Hepatocyte (in vitro differentiated cells): Measurements from ENCODE around the gene MACROD2. TPM values are rescaled to one million over a fixed set of nuclear protein-coding genes. Genes with fewer than 3 reads are reported as not detected.

Source experiments
- DNase-seq: peaks from one replicate; pipeline ENCODE4 v3.0.0-alpha.2; 2016; ENCODE audit warnings: low spot score
- H2AFZ ChIP-seq: fragments of 200-600 bp; sonication (generic); 2 replicates; pipeline ENCODE4 v1.6.0; 2016; ENCODE audit warnings: antibody characterized with exemption, mild to moderate bottlenecking
- H3K27ac ChIP-seq: fragments of 200-600 bp; sonication (generic); 2 replicates; pipeline ENCODE4 v1.5.1; 2016; ENCODE audit warnings: mild to moderate bottlenecking
- H3K27me3 ChIP-seq: fragments of 200-600 bp; sonication (generic); 2 replicates; pipeline ENCODE4 v1.6.1; 2016
- H3K36me3 ChIP-seq: fragments of 200-600 bp; sonication (generic); replicated peaks from 2 replicates; pipeline ENCODE4 v1.5.1; 2016; ENCODE audit warnings: low read depth; ENCODE audit not compliant: insufficient read depth
- H3K4me1 ChIP-seq: fragments of 200-600 bp; sonication (generic); 2 replicates; pipeline ENCODE4 v1.5.1; 2016; ENCODE audit warnings: mild to moderate bottlenecking, moderate library complexity; ENCODE audit not compliant: insufficient read depth
- H3K4me2 ChIP-seq: fragments of 200-600 bp; sonication (generic); 2 replicates; pipeline ENCODE4 v1.6.0; 2016
- H3K4me3 ChIP-seq: fragments of 200-600 bp; sonication (generic); 2 replicates; pipeline ENCODE4 v1.5.1; 2016; ENCODE audit warnings: mild to moderate bottlenecking
- H3K79me2 ChIP-seq: fragments of 200-600 bp; sonication (generic); 2 replicates; pipeline ENCODE4 v1.6.0; 2017; ENCODE audit warnings: mild to moderate bottlenecking
- H3K9me2 ChIP-seq: fragments of 200-600 bp; sonication (generic); replicated peaks from 2 replicates; pipeline ENCODE4 v1.6.0; 2017; ENCODE audit warnings: mild to moderate bottlenecking; ENCODE audit not compliant: insufficient read depth
- H3K9me3 ChIP-seq: fragments of 200-600 bp; sonication (generic); 2 replicates; pipeline ENCODE4 v1.5.1; 2016; ENCODE audit warnings: low read depth, mild to moderate bottlenecking
- H4K20me1 ChIP-seq: fragments of 200-600 bp; sonication (generic); 2 replicates; pipeline ENCODE4 v1.6.0; 2016; ENCODE audit warnings: mild to moderate bottlenecking; ENCODE audit not compliant: insufficient read depth, poor library complexity, severe bottlenecking
- EZH2 ChIP-seq: fragments of 200-600 bp; sonication (generic); IDR thresholded peaks from 2 replicates; pipeline ENCODE4 v1.6.1; 2016; ENCODE audit warnings: antibody characterized with exemption, mild to moderate bottlenecking, borderline replicate concordance
- EZH2phosphoT487 ChIP-seq: fragments of 200-600 bp; sonication (generic); IDR thresholded peaks from one replicate; pipeline ENCODE4 v1.6.1; 2018; ENCODE audit warnings: antibody characterized with exemption, mild to moderate bottlenecking, low read depth, moderate library complexity; ENCODE audit not compliant: unreplicated experiment, severe bottlenecking
- WGBS: methylation state at CpG from one replicate; pipeline ENCODE4 v1.1.6; 2016; ENCODE audit warnings: low lambda C conversion rate; ENCODE audit errors: missing lambda C conversion rate; 5-methylcytosine and 5-hydroxymethylcytosine counted together
- polyA plus RNA-seq: library from polyadenylated mRNA; unstranded; fragments of >200 nt; fragmentation: Nextera tagmentation; extraction: Ambion mirVana; gene quantifications from 2 replicates; pipeline ENCODE4 v1.2.1, GENCODE V29; 2016
- total RNA-seq: library from RNA; depleted of rRNA; stranded (reverse); fragments of >200 nt; gene quantifications from 2 replicates; pipeline ENCODE4 v1.2.3, GENCODE V29; 2014
- TF ChIP-seq, protein P1 (sequence below): fragments of 200-600 bp; sonication (generic); IDR thresholded peaks from 2 replicates; pipeline ENCODE4 v1.5.1; 2016; ENCODE audit warnings: antibody characterized with exemption, mild to moderate bottlenecking; ENCODE audit not compliant: poor library complexity

The MACROD2 gene
- total and polyA plus RNA-seq, 2 experiments from 2014 or later: 2.4 to 3.1 TPM

DNA sequence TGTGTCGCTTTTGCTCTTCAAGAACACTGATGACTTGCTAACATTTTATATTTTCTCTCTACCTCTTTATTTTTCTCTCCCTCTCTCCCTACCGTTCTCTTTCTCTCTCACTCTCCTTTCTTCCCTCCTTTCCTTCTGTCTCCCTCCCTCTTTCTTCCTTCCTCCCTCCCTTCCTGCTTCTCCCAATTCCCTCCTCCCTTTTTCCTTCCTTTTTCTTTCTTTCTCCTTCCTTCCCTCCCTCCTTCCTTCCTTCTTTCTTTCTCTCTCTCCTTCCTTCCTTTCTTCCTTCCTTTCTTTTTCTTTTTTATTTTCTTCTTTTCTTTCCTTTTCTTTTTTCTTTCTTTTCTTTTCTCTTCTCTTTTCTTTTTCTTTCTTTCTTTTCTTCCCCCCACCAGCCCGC is 1511.8 kb downstream of the MACROD2 start:
- H3K4me2 ChIP-seq: no peak overlapping the region
- no peaks in the 10 kb centered on the region for H3K79me2 ChIP-seq
- WGBS: 96% methylated on average over 3 of the region's 3 CpGs
- no peaks in the 10 kb centered on the region for H3K9me2 ChIP-seq
- no peaks in the 10 kb centered on the region for H4K20me1 ChIP-seq
- H3K27ac ChIP-seq: no peak overlapping the region
- no peak overlapping the region for H3K4me3 ChIP-seq
- H3K9me3 ChIP-seq: no peaks in the 10 kb centered on the region
- no peaks in the 10 kb centered on the region for H3K4me1 ChIP-seq
- TF ChIP-seq EZH2phosphoT487 (no peak), EZH2 (no peak)
- TF ChIP-seq, protein P1, sequence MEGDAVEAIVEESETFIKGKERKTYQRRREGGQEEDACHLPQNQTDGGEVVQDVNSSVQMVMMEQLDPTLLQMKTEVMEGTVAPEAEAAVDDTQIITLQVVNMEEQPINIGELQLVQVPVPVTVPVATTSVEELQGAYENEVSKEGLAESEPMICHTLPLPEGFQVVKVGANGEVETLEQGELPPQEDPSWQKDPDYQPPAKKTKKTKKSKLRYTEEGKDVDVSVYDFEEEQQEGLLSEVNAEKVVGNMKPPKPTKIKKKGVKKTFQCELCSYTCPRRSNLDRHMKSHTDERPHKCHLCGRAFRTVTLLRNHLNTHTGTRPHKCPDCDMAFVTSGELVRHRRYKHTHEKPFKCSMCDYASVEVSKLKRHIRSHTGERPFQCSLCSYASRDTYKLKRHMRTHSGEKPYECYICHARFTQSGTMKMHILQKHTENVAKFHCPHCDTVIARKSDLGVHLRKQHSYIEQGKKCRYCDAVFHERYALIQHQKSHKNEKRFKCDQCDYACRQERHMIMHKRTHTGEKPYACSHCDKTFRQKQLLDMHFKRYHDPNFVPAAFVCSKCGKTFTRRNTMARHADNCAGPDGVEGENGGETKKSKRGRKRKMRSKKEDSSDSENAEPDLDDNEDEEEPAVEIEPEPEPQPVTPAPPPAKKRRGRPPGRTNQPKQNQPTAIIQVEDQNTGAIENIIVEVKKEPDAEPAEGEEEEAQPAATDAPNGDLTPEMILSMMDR: no peak
- DNase-seq: no peak
- H3K36me3 ChIP-seq: no peaks in the 10 kb centered on the region
- no peak overlapping the region for H2AFZ ChIP-seq
- no peaks in the 10 kb centered on the region for H3K27me3 ChIP-seq

DNA sequence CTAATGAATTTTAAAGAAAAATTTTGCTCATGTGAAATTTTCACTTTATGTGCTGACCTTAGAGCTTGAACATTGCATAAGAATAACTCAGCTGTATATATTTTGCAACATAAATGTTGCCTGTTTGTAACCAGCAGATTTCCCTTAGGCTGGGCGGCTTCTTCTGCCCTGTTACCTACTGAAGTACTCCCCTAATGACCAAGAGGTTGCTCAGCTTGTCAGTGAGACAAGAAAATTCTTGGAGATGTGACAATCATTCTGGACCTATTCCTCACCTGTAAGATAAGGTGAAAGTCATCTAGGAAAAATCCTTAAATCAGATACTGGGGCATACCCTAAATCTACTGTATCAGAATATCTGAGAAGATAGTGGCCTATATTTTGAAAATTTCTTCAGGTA is 1516.2 kb downstream of the MACROD2 start:
- no peak for DNase-seq
- no peak overlapping the region for H3K4me3 ChIP-seq
- no peak overlapping the region for H2AFZ ChIP-seq
- TF ChIP-seq, protein P1: no peak
- no peak for TF ChIP-seq EZH2
- no peak for TF ChIP-seq EZH2phosphoT487
- H3K27ac ChIP-seq: no peak overlapping the region
- no peaks in the 10 kb centered on the region for H3K9me3 ChIP-seq
- no peaks in the 10 kb centered on the region for H3K27me3 ChIP-seq
- H3K36me3 ChIP-seq: no peaks in the 10 kb centered on the region
- H3K4me2 ChIP-seq: no peak overlapping the region
- H3K79me2 ChIP-seq: no peaks in the 10 kb centered on the region
- no peaks in the 10 kb centered on the region for H4K20me1 ChIP-seq
- H3K9me2 ChIP-seq: no peaks in the 10 kb centered on the region
- 76% methylated on average over 1 of the region's 1 CpG for WGBS
- H3K4me1 ChIP-seq: no peaks in the 10 kb centered on the region

DNA sequence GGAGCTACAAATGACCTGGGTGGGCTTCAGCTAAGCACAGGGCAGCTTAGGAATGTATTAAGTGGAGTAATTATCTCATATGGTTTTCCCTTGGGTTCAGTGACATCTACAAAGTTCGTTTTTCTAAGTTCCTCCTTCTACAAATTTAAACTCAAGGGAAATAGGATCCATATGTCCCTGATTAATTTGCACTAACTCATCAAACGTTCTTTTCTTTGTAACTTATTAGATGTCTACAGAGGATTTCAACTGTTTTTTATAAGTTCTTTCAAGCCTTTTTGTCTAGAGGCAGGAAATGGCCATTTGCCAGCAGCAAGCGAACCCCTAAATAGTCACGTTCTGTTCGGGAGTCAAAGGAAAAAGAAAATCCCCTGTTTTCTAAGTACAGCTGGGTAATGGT is 1517.6 kb downstream of the MACROD2 start:
- 52% methylated on average over 5 of the region's 5 CpGs for WGBS
- Histone ChIP-seq H3K9me3 (no peaks in the 10 kb centered on the region), H3K36me3 (no peaks in the 10 kb centered on the region), H3K27ac (no peak overlapping the region), H3K4me1 (no peaks in the 10 kb centered on the region), H4K20me1 (no peaks in the 10 kb centered on the region), H3K4me2 (no peak overlapping the region), H3K27me3 (no peaks in the 10 kb centered on the region), H3K9me2 (no peaks in the 10 kb centered on the region), H3K4me3 (no peak overlapping the region), H2AFZ (no peak overlapping the region), H3K79me2 (no peaks in the 10 kb centered on the region)
- DNase-seq: no peak
- TF ChIP-seq, protein P1: no peak
- no peak for TF ChIP-seq EZH2
- TF ChIP-seq EZH2phosphoT487: no peak

DNA sequence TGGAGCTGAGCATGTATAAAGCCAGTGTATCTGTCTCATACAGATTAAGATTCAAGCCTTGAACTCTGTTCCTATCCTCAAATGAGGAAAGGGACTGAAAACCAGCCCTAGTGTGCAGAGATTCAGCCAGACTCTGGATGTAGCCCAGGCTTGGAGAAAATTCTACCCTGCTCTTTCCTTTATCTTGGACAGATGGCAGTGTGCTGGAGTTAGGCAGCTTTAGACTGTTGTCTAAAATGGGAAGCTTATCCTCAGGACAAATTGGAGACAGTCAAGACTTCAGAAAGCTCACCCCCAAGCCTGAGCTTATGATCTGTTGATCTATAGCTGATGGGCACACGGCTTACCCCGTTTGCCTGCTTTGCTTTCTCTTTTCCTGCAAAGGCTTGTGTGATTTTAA is 1520.4 kb downstream of the MACROD2 start:
- H2AFZ ChIP-seq: no peak overlapping the region
- no peaks in the 10 kb centered on the region for H3K36me3 ChIP-seq
- H3K4me1 ChIP-seq: no peaks in the 10 kb centered on the region
- no peak overlapping the region for H3K4me2 ChIP-seq
- H3K27ac ChIP-seq: no peak overlapping the region
- no peaks in the 10 kb centered on the region for H3K9me3 ChIP-seq
- no peak overlapping the region for H3K4me3 ChIP-seq
- no peaks in the 10 kb centered on the region for H3K27me3 ChIP-seq
- no peaks in the 10 kb centered on the region for H3K79me2 ChIP-seq
- DNase-seq: no peak
- TF ChIP-seq, protein P1: no peak
- TF ChIP-seq EZH2 (no peak), EZH2phosphoT487 (no peak)
- 52% methylated on average over 2 of the region's 2 CpGs for WGBS
- no peaks in the 10 kb centered on the region for H4K20me1 ChIP-seq
- H3K9me2 ChIP-seq: no peaks in the 10 kb centered on the region
